Spleen (tissue), 7 donors: ENCODE measurements around the gene UQCRQ.

Source experiments
- CTCF ChIP-seq, 11 experiments: fragments of 200-600 bp in 7 of 11; fragments of 450-650 bp in 4 of 11; sonication (generic) in 4 of 11; IDR thresholded peaks in 8 of 11; conservative IDR thresholded peaks in 3 of 11; 1 replicate in 7 of 11; 2 replicates in 4 of 11; pipeline versions ENCODE4 v1.4.0 to v1.8.0; 2016 to 2021; ENCODE audit warnings: antibody characterized with exemption in 11 of 11, inconsistent platforms in 4 of 11, mild to moderate bottlenecking in 1 of 11
- POLR2AphosphoS5 ChIP-seq, 3 donors: sonication (generic); formaldehyde crosslinking; IDR thresholded peaks; one replicate each; pipeline ENCODE4 v1.5.1; 2017; ENCODE audit warnings: antibody characterized with exemption in 3 of 3
- donor health status: DM: no; HTN: no; CAD: no; lungs with moderate emphysema.
- donor health status: DM: no; HTN: no; CAD: no.
- donor health status: DM: no; HTN: no; CAD: no.

GRCh38 chr5:132825033-132825833, 41.2 kb upstream of the UQCRQ start:
- TF ChIP-seq CTCF (IDR thresholded peaks at IDR 0.05 in 8 of 11, conservative IDR thresholded peaks at IDR 0.05 in 3 of 11) (no peak), POLR2AphosphoS5 (IDR thresholded peaks at IDR 0.05) (no peak)
